Stimulated activated naive CD8-positive, alpha-beta T cell treated with anti-CD3 and anti-CD28 coated beads, Interleukin-15, amount 100 ng/mL, for 72 hours (primary cell): ENCODE results near the gene SSR2.
"Not testable (repeated sequence)": the region's sequence is repeated elsewhere in the genome, so short reads cannot be mapped to it uniquely, and the experiment has no call there.

Source experiments
- ATAC-seq: fragments of 150-1000 bp; cut with Tn5 transposase; 2 replicates; pipeline ENCODE4 v1.10.0; 2021; ENCODE audit warnings: mild to moderate bottlenecking, moderate library complexity
- DNase-seq, 2 donors: peaks; one replicate each; pipeline ENCODE4 v3.0.0; 2021 to 2022
- H3K27ac Mint-ChIP-seq, 2 donors: one replicate each; pipeline ENCODE4 v1.8.0; 2022; ENCODE audit warnings: mild to moderate bottlenecking in 2 of 2, mixed read lengths in 2 of 2, moderate library complexity in 2 of 2
- H3K27me3 Mint-ChIP-seq: one replicate; pipeline ENCODE4 v1.8.0; 2022; ENCODE audit warnings: mixed read lengths
- H3K4me1 Mint-ChIP-seq: one replicate; pipeline ENCODE4 v1.8.0; 2022; ENCODE audit warnings: mild to moderate bottlenecking, mixed read lengths
- H3K4me3 Mint-ChIP-seq, 2 donors: one replicate each; pipeline ENCODE4 v1.8.0; 2022; ENCODE audit warnings: mild to moderate bottlenecking in 2 of 2, mixed read lengths in 2 of 2, moderate library complexity in 1 of 2
- H3K9me3 Mint-ChIP-seq, 2 donors: one replicate each; pipeline ENCODE4 v1.8.0; 2022; ENCODE audit warnings: mixed read lengths in 2 of 2

SSR2 gene

GRCh38 chr1:155984903-155985645 is 35.7 kb downstream of the SSR2 start:
- H3K27ac Mint-ChIP-seq, ATAC-seq, H3K4me3 Mint-ChIP-seq, DNase-seq, H3K9me3 Mint-ChIP-seq, H3K27me3 Mint-ChIP-seq: not testable (repeated sequence)
- H3K4me1 Mint-ChIP-seq: peaks cover 58% of the 10 kb centered on the region

GRCh38 chr1:155984341-155984740 is 36.4 kb downstream of the SSR2 start:
- no peak for DNase-seq
- Mint-ChIP-seq H3K9me3 (no peaks in the 10 kb centered on the region), H3K4me1 (peaks cover 58% of the 10 kb centered on the region), H3K27me3 (no peaks in the 10 kb centered on the region), H3K27ac (no peak overlapping the region), H3K4me3 (no peak overlapping the region)
- no peak for ATAC-seq

- H3K27ac Mint-ChIP-seq: peak overlapping the region; percentile 63 to 92
- DNase-seq (no peak), ATAC-seq (peak; percentile 58)
- peaks cover 49% of the 10 kb centered on the region for H3K4me1 Mint-ChIP-seq
- no peaks in the 10 kb centered on the region for H3K9me3 Mint-ChIP-seq
- no peaks in the 10 kb centered on the region for H3K27me3 Mint-ChIP-seq
- H3K4me3 Mint-ChIP-seq: no peak overlapping the region
Observed at GRCh38 chr1:155983191-155984024, 37.3 kb downstream of the SSR2 start.

- Mint-ChIP-seq H3K9me3 (no peaks in the 10 kb centered on the region), H3K4me1 (peaks cover 49% of the 10 kb centered on the region), H3K27me3 (no peaks in the 10 kb centered on the region), H3K4me3 (peak overlapping the region; percentile 77 to 86), H3K27ac (peak overlapping the region; percentile 5 to 77)
- no peak for DNase-seq
- no peak for ATAC-seq
Observed at GRCh38 chr1:155982106-155982505, 38.6 kb downstream of the SSR2 start.

- H3K27ac Mint-ChIP-seq: peak overlapping the region; percentile 23 to 93
- no peaks in the 10 kb centered on the region for H3K9me3 Mint-ChIP-seq
- peaks cover 53% of the 10 kb centered on the region for H3K4me1 Mint-ChIP-seq
- H3K4me3 Mint-ChIP-seq: peak overlapping the region; percentile 77 to 86
- H3K27me3 Mint-ChIP-seq: no peaks in the 10 kb centered on the region
- no peak for DNase-seq
- ATAC-seq: no peak
Observed at GRCh38 chr1:155981266-155982088, 39.3 kb downstream of the SSR2 start.

- H3K4me1 Mint-ChIP-seq: peaks cover 70% of the 10 kb centered on the region
- H3K27ac Mint-ChIP-seq: peak overlapping the region; percentile 93 to 97
- no peak for DNase-seq
- no peak for ATAC-seq
- H3K4me3 Mint-ChIP-seq: peak overlapping the region; percentile 77 to 86
- H3K9me3 Mint-ChIP-seq: no peaks in the 10 kb centered on the region
- H3K27me3 Mint-ChIP-seq: no peaks in the 10 kb centered on the region
Observed at GRCh38 chr1:155979597-155980343, 41.0 kb downstream of the SSR2 start.

- ATAC-seq (no peak), DNase-seq (no peak)
- Mint-ChIP-seq H3K4me3 (peak overlapping the region; percentile 77 to 86), H3K27ac (peak overlapping the region; percentile 93 to 97), H3K9me3 (no peaks in the 10 kb centered on the region), H3K27me3 (no peaks in the 10 kb centered on the region), H3K4me1 (peaks cover 75% of the 10 kb centered on the region)
Observed at GRCh38 chr1:155978973-155979429, 41.8 kb downstream of the SSR2 start.

- Mint-ChIP-seq H3K27me3 (no peaks in the 10 kb centered on the region), H3K27ac (peak within 1 kb of the TSS; percentile 93 to 97), H3K4me3 (peak within 1 kb of the TSS; percentile 77 to 86), H3K9me3 (no peaks in the 10 kb centered on the region), H3K4me1 (peaks cover 75% of the 10 kb centered on the region)
- DNase-seq: peak; percentile 82 to 88
- ATAC-seq: peak; percentile 75
Observed at GRCh38 chr1:155978325-155978972, 42.3 kb downstream of the SSR2 start, which contains the start of gene ARHGEF2. TSS of gene ARHGEF2 (minus strand) at chr1:155978547. CDS start at chr1:155978427, 120 bp downstream.

GRCh38 chr1:155977690-155978324 is 42.9 kb downstream of the SSR2 start:
- Mint-ChIP-seq H3K9me3 (no peaks in the 10 kb centered on the region), H3K4me1 (peaks cover 75% of the 10 kb centered on the region), H3K27ac (peak overlapping the region; percentile 92 to 97), H3K4me3 (peak overlapping the region; percentile 77 to 86), H3K27me3 (no peaks in the 10 kb centered on the region)
- ATAC-seq (peak; percentile 54), DNase-seq (peak; percentile 59 to 79)

GRCh38 chr1:155976913-155977689 is 43.6 kb downstream of the SSR2 start:
- peak overlapping the region; percentile 77 to 86 for H3K4me3 Mint-ChIP-seq
- peak overlapping the region; percentile 92 to 97 for H3K27ac Mint-ChIP-seq
- ATAC-seq (peak; percentile 22), DNase-seq (peak in 1 of 2 donors; percentile 44)
- no peaks in the 10 kb centered on the region for H3K27me3 Mint-ChIP-seq
- no peaks in the 10 kb centered on the region for H3K9me3 Mint-ChIP-seq
- H3K4me1 Mint-ChIP-seq: peaks cover 75% of the 10 kb centered on the region

- peak overlapping the region; percentile 77 to 86 for H3K4me3 Mint-ChIP-seq
- DNase-seq: peak; percentile 62 to 83
- peak; percentile 52 for ATAC-seq
Observed at GRCh38 chr1:155976062-155976912, 44.5 kb downstream of the SSR2 start.

GRCh38 chr1:155975375-155976061 is 45.2 kb downstream of the SSR2 start:
- Mint-ChIP-seq H3K4me3 (peak overlapping the region; percentile 77 to 86), H3K9me3 (no peaks in the 10 kb centered on the region), H3K27ac (peak overlapping the region in 1 of 2 donors; percentile 74), H3K4me1 (peaks cover 75% of the 10 kb centered on the region), H3K27me3 (no peaks in the 10 kb centered on the region)
- ATAC-seq (no peak), DNase-seq (no peak)

More at GRCh38 chr1:155976062-155976912, 44.5 kb downstream of the SSR2 start:
- H3K27me3 Mint-ChIP-seq: no peaks in the 10 kb centered on the region
- H3K4me1 Mint-ChIP-seq: peaks cover 75% of the 10 kb centered on the region
- no peaks in the 10 kb centered on the region for H3K9me3 Mint-ChIP-seq
- H3K27ac Mint-ChIP-seq: peak overlapping the region; percentile 69 to 92
